ENCODE data around the gene JOSD2. TPM values are rescaled to one million over a fixed set of nuclear protein-coding genes. Genes with fewer than 3 reads are reported as not detected.

JOSD2 gene
- total RNA-seq, 4 donors from 2014 or later, result 10.8 to 169 (median 36.6) TPM

- Histone ChIP-seq H3K4me3 (no peak overlapping the region), H3K36me3 (no peaks in the 10 kb centered on the region), H3K4me1 (peaks cover 0 to 7% (median 6%) of the 10 kb centered on the region in 4 donors), H3K9me3 (no peaks in the 10 kb centered on the region), H3K27me3 (no peaks in the 10 kb centered on the region), H3K27ac (no peak overlapping the region)
- in situ Hi-C loops (cut with MboI; ENCODE audit: low pct_ligation_motif_present in 1 of 4, low pct_unique_long_range_greater_than_20kb in 1 of 4, low sequenced_read_pairs in 3 of 4), result no loop called here
- TF ChIP-seq POLR2A (IDR thresholded peaks at IDR 0.05) (no peak), CTCF (IDR thresholded peaks at IDR 0.05) (no peak), POLR2AphosphoS5 (IDR thresholded peaks at IDR 0.05) (no peak), EP300 (IDR thresholded peaks at IDR 0.05; ENCODE audit: low read depth) (no peak)
- 71 to 90% methylated on average over 2 to 25 of the region's 25 CpGs for WGBS, 2 donors (ENCODE audit: low coverage in 1 of 2)
- intact Hi-C loops (cut with DNase I; ENCODE audit: low total_unique reads), result loop anchor here (5.0 kb wide), 1 partner anchor 620 kb away; no protein-coding TSS in a partner anchor
- no peak for DNase-seq
Observed at GRCh38 chr19:50501568-50502475, 9.2 kb downstream of the JOSD2 start.

- in situ Hi-C loops (cut with MboI; ENCODE audit: low pct_ligation_motif_present in 1 of 4, low pct_unique_long_range_greater_than_20kb in 1 of 4, low sequenced_read_pairs in 3 of 4), result no loop called here
- H3K27me3 ChIP-seq, result no peaks in the 10 kb centered on the region
- no peak for DNase-seq
- no peaks in the 10 kb centered on the region for H3K36me3 ChIP-seq
- 48 to 80% methylated on average over 1 to 12 of the region's 12 CpGs for WGBS, 2 donors (ENCODE audit: low coverage in 1 of 2)
- intact Hi-C loops (cut with DNase I; ENCODE audit: low total_unique reads), result loop anchor here (5.0 kb wide), 1 partner anchor 619 kb away; no protein-coding TSS in a partner anchor
- H3K4me3 ChIP-seq, result no peak overlapping the region
- H3K9me3 ChIP-seq, result no peaks in the 10 kb centered on the region
- TF ChIP-seq POLR2AphosphoS5 (IDR thresholded peaks at IDR 0.05), result no peak
- no peak for TF ChIP-seq EP300 (IDR thresholded peaks at IDR 0.05; ENCODE audit: low read depth)
- TF ChIP-seq POLR2A (IDR thresholded peaks at IDR 0.05), result no peak
- no peak for TF ChIP-seq CTCF (IDR thresholded peaks at IDR 0.05)
- no peak overlapping the region for H3K27ac ChIP-seq
- peaks cover 0 to 7% (median 6%) of the 10 kb centered on the region in 4 donors for H3K4me1 ChIP-seq
Observed at GRCh38 chr19:50501186-50501567, 9.8 kb downstream of the JOSD2 start.

- intact Hi-C loops (cut with DNase I; ENCODE audit: low total_unique reads), result loop anchor here (5.0 kb wide), 1 partner anchor 618 kb away; no protein-coding TSS in a partner anchor
- H3K27ac ChIP-seq, result no peak overlapping the region
- WGBS, 2 donors (ENCODE audit: low coverage in 1 of 2), result 25 to 58% methylated on average over 4 to 10 of the region's 10 CpGs
- peaks cover 0 to 7% (median 6%) of the 10 kb centered on the region in 4 donors for H3K4me1 ChIP-seq
- H3K9me3 ChIP-seq, result no peaks in the 10 kb centered on the region
- TF ChIP-seq CTCF (IDR thresholded peaks at IDR 0.05) (no peak), POLR2AphosphoS5 (IDR thresholded peaks at IDR 0.05) (no peak), EP300 (IDR thresholded peaks at IDR 0.05; ENCODE audit: low read depth) (no peak), POLR2A (IDR thresholded peaks at IDR 0.05) (no peak)
- in situ Hi-C loops (cut with MboI; ENCODE audit: low pct_ligation_motif_present in 1 of 4, low pct_unique_long_range_greater_than_20kb in 1 of 4, low sequenced_read_pairs in 3 of 4), result no loop called here
- no peak for DNase-seq
- no peak overlapping the region for H3K4me3 ChIP-seq
- H3K36me3 ChIP-seq, result no peaks in the 10 kb centered on the region
- H3K27me3 ChIP-seq, result no peaks in the 10 kb centered on the region
Observed at GRCh38 chr19:50500753-50501151, 10.2 kb downstream of the JOSD2 start.

- WGBS, 2 donors (ENCODE audit: low coverage in 1 of 2), result 66% methylated on average over 26 of the region's 27 CpGs; no CpG with 5 or more reads in 1 of the 2 donors
- no peaks in the 10 kb centered on the region for H3K27me3 ChIP-seq
- no peaks in the 10 kb centered on the region for H3K9me3 ChIP-seq
- in situ Hi-C loops (cut with MboI; ENCODE audit: low pct_ligation_motif_present in 1 of 4, low pct_unique_long_range_greater_than_20kb in 1 of 4, low sequenced_read_pairs in 3 of 4) (no loop called here), intact Hi-C loops (cut with DNase I; ENCODE audit: low total_unique reads) (loop anchor here (5.0 kb wide), 1 partner anchor 618 kb away; no protein-coding TSS in a partner anchor)
- H3K27ac ChIP-seq, result no peak overlapping the region
- H3K4me1 ChIP-seq, result peaks cover 0 to 7% (median 6%) of the 10 kb centered on the region in 4 donors
- DNase-seq, result no peak
- H3K36me3 ChIP-seq, result no peaks in the 10 kb centered on the region
- TF ChIP-seq EP300 (IDR thresholded peaks at IDR 0.05; ENCODE audit: low read depth) (no peak), POLR2A (IDR thresholded peaks at IDR 0.05) (no peak), CTCF (IDR thresholded peaks at IDR 0.05) (no peak), POLR2AphosphoS5 (IDR thresholded peaks at IDR 0.05) (no peak)
- H3K4me3 ChIP-seq, result no peak overlapping the region
Observed at GRCh38 chr19:50500060-50500752, 10.8 kb downstream of the JOSD2 start.

Data from transverse colon (tissue), 4 donors.